ENCODE data around the gene FAM222A. TPM values are rescaled to one million over a fixed set of nuclear protein-coding genes. Genes with fewer than 3 reads are reported as not detected.

The FAM222A gene
- total RNA-seq, 5 donors from 2014 or later (not counting 1 experiment from before 2014, with no cell fraction given) = 0.95 to 4.2 (median 1.6) TPM

- Mint-ChIP-seq H3K9me3 (no peaks in the 10 kb centered on the region), H3K4me1 (no peaks in the 10 kb centered on the region), H3K27ac (no peak overlapping the region), H3K27me3 (peaks cover 17 to 24% of the 10 kb centered on the region in 2 donors), H3K36me3 (no peaks in the 10 kb centered on the region), H3K4me3 (no peak overlapping the region)
- Histone ChIP-seq H3K9me3 (no peaks in the 10 kb centered on the region), H3K36me3 (ENCODE audit: control insufficient read depth in 2 of 2, extremely low read depth in 1 of 2, insufficient read depth in 1 of 2, low read length in 1 of 2) (no peaks in the 10 kb centered on the region), H3K4me1 (ENCODE audit: control insufficient read depth in 1 of 2, extremely low read depth in 1 of 2, insufficient read depth in 2 of 2, low read length in 2 of 2) (no peaks in the 10 kb centered on the region), H3K27ac (ENCODE audit: low read length) (no peak overlapping the region), H3K27me3 (replicated peaks in 1 of 2; ENCODE audit: control insufficient read depth in 2 of 2, extremely low read depth in 1 of 2, insufficient read depth in 2 of 2, low read length in 1 of 2) (peaks cover 0 to 52% of the 10 kb centered on the region in 2 experiments), H3K4me3 (ENCODE audit: control insufficient read depth in 1 of 2, extremely low read depth in 1 of 2, low read length in 1 of 2) (no peak overlapping the region)
- no peak for DNase-seq
- ATAC-seq (replicated peaks in 1 of 4) = no peak
- 92% methylated on average over 4 of the region's 6 CpGs for WGBS (ENCODE audit: insufficient coverage)
- POLR2A ChIA-PET = no interaction called here
- CTCF ChIA-PET = no interaction called here
Observed at GRCh38 chr12:109738878-109739665, 25.4 kb downstream of the FAM222A start.

DNA sequence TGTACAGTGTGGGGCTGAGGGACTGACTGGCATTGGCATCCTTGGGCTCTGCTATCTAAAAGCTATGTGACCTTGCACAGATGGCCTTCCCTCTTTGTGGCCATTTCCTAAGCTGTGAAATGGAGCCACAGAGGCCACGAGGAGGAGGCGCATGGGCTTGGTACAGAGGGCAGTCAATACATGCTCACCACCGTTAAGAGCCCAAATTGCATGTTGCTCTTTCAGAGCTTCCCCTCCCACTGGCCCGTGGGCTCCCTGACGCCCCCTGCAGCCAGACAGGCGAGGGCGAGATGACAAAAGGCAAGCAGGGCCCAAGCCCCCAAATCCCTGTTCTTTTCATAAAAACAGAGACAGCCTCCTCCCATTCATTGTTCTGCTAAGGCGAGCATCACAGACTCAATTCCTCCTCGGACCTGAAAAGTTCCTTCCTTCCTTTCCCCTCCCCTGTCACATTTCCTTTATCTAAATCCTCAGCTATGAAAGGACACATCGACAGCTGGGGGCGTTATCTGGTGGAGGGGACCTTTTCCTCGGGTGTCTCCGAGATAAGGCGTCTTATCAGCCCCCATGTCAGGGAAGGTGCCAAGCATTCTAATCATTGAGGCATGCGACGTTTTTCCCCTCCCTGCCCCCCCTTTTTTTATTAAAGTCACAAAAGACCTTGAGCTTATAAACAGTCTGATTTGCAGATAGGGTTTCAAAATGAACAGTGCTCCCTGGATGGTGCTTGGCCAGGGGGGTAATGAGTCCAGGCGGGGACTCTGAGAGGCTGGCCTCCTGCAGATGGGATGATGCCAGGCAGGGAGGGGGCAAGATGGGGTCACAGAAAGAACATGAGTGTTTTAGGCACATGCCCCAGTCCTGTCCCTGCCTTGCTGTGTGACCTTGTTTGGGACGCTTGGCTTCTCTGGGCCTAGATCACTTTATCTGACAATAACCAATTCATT is 26.4 kb downstream of the FAM222A start:
- 26% methylated on average over 8 of the region's 18 CpGs for WGBS (ENCODE audit: insufficient coverage)
- Histone ChIP-seq H3K9me3 (no peaks in the 10 kb centered on the region), H3K36me3 (ENCODE audit: control insufficient read depth in 2 of 2, extremely low read depth in 1 of 2, insufficient read depth in 1 of 2, low read length in 1 of 2) (no peaks in the 10 kb centered on the region), H3K4me1 (ENCODE audit: control insufficient read depth in 1 of 2, extremely low read depth in 1 of 2, insufficient read depth in 2 of 2, low read length in 2 of 2) (no peaks in the 10 kb centered on the region), H3K27ac (ENCODE audit: low read length) (no peak overlapping the region), H3K27me3 (replicated peaks in 1 of 2; ENCODE audit: control insufficient read depth in 2 of 2, extremely low read depth in 1 of 2, insufficient read depth in 2 of 2, low read length in 1 of 2) (peaks cover 0 to 42% of the 10 kb centered on the region in 2 experiments), H3K4me3 (ENCODE audit: control insufficient read depth in 1 of 2, extremely low read depth in 1 of 2, low read length in 1 of 2) (no peak overlapping the region)
- CTCF ChIA-PET = interaction anchor here in 1 of 2 donors (0.6 kb wide), 1 partner anchor 527 kb away, joined by 3 read pairs; no protein-coding TSS in a partner anchor
- no peak for ATAC-seq (replicated peaks in 1 of 4)
- Mint-ChIP-seq H3K27me3 (peaks cover 12 to 16% of the 10 kb centered on the region in 2 donors), H3K4me1 (no peaks in the 10 kb centered on the region), H3K27ac (no peak overlapping the region), H3K36me3 (no peaks in the 10 kb centered on the region), H3K9me3 (no peaks in the 10 kb centered on the region), H3K4me3 (no peak overlapping the region)
- DNase-seq = peak in 1 of 35 experiments; percentile 17
- POLR2A ChIA-PET = interaction anchor here in 1 of 2 donors (0.7 kb wide), 1 partner anchor 239 kb away, joined by 4 read pairs; no protein-coding TSS in a partner anchor

GRCh38 chr12:109740694-109741245 is 27.1 kb downstream of the FAM222A start:
- WGBS (ENCODE audit: insufficient coverage) = 95% methylated on average over 4 of the region's 10 CpGs
- Mint-ChIP-seq H3K9me3 (no peaks in the 10 kb centered on the region), H3K27ac (no peak overlapping the region), H3K36me3 (no peaks in the 10 kb centered on the region), H3K4me3 (no peak overlapping the region), H3K4me1 (no peaks in the 10 kb centered on the region), H3K27me3 (peaks cover 6 to 8% of the 10 kb centered on the region in 2 donors)
- ChIA-PET POLR2A (interaction anchor here in 1 of 2 donors (0.7 kb wide), 1 partner anchor 240 kb away, joined by 4 read pairs; no protein-coding TSS in a partner anchor), CTCF (interaction anchor here in 1 of 2 donors (0.6 kb wide), 1 partner anchor 526 kb away, joined by 3 read pairs; no protein-coding TSS in a partner anchor)
- ATAC-seq (replicated peaks in 1 of 4) (no peak), DNase-seq (no peak)
- no peak overlapping the region for H3K4me3 ChIP-seq (ENCODE audit: control insufficient read depth in 1 of 2, extremely low read depth in 1 of 2, low read length in 1 of 2)
- no peak overlapping the region for H3K27ac ChIP-seq (ENCODE audit: low read length)
- no peaks in the 10 kb centered on the region for H3K36me3 ChIP-seq (ENCODE audit: control insufficient read depth in 2 of 2, extremely low read depth in 1 of 2, insufficient read depth in 1 of 2, low read length in 1 of 2)
- H3K9me3 ChIP-seq = no peaks in the 10 kb centered on the region
- H3K27me3 ChIP-seq (replicated peaks in 1 of 2; ENCODE audit: control insufficient read depth in 2 of 2, extremely low read depth in 1 of 2, insufficient read depth in 2 of 2, low read length in 1 of 2) = peaks cover 0 to 35% of the 10 kb centered on the region in 2 experiments
- H3K4me1 ChIP-seq (ENCODE audit: control insufficient read depth in 1 of 2, extremely low read depth in 1 of 2, insufficient read depth in 2 of 2, low read length in 2 of 2) = no peaks in the 10 kb centered on the region

GRCh38 chr12:109741286-109741969 is 27.8 kb downstream of the FAM222A start:
- no peaks in the 10 kb centered on the region for H3K36me3 Mint-ChIP-seq
- peaks cover 0 to 29% of the 10 kb centered on the region in 2 experiments for H3K27me3 ChIP-seq (replicated peaks in 1 of 2; ENCODE audit: control insufficient read depth in 2 of 2, extremely low read depth in 1 of 2, insufficient read depth in 2 of 2, low read length in 1 of 2)
- no peak overlapping the region for H3K4me3 ChIP-seq (ENCODE audit: control insufficient read depth in 1 of 2, extremely low read depth in 1 of 2, low read length in 1 of 2)
- H3K4me1 ChIP-seq (ENCODE audit: control insufficient read depth in 1 of 2, extremely low read depth in 1 of 2, insufficient read depth in 2 of 2, low read length in 2 of 2) = no peaks in the 10 kb centered on the region
- ChIA-PET CTCF (no interaction called here), POLR2A (no interaction called here)
- peaks cover 4 to 6% of the 10 kb centered on the region in 2 donors for H3K27me3 Mint-ChIP-seq
- H3K27ac Mint-ChIP-seq = no peak overlapping the region
- H3K9me3 Mint-ChIP-seq = no peaks in the 10 kb centered on the region
- no peaks in the 10 kb centered on the region for H3K36me3 ChIP-seq (ENCODE audit: control insufficient read depth in 2 of 2, extremely low read depth in 1 of 2, insufficient read depth in 1 of 2, low read length in 1 of 2)
- DNase-seq (no peak), ATAC-seq (replicated peaks in 1 of 4) (no peak)
- WGBS (ENCODE audit: insufficient coverage) = 84% methylated on average over 2 of the region's 4 CpGs
- H3K4me1 Mint-ChIP-seq = no peaks in the 10 kb centered on the region
- H3K4me3 Mint-ChIP-seq = no peak overlapping the region
- H3K27ac ChIP-seq (ENCODE audit: low read length) = no peak overlapping the region
- no peaks in the 10 kb centered on the region for H3K9me3 ChIP-seq

DNA sequence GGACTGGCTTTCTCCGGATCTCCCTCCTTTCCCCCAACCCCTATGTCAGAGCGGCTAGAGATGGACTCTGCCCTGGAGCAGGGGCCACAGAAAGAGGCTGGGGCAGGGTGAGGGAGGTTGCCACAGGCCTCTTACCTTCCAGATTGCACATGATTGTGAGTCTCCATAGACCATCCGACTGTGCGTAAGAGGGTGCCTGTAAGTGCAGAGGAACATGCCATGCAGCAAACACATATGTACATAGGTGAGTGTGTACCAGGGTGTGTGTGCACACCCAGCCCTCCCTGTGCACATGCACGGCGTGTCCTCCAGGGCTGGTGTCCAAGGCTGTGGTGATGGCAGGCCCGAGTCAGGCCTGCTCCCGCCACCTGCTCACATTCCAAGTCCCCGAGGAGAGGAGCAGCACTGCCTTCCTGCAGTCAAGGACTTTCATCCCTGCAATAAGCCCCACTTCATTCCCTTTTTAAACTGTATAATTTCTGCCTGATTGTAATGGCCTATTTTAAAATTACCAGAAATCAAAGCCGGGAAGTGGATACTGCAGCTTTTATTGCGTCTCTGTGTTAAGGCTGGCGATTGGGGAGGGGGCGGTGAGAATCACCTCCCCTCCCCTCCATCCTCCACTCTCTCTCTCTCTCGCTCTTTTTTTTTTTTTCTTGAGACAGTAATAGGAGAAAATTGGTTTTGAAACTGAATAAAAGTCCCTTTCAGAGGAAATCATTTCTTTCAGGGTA is 28.5 kb downstream of the FAM222A start:
- Mint-ChIP-seq H3K36me3 (no peaks in the 10 kb centered on the region), H3K9me3 (no peaks in the 10 kb centered on the region), H3K27me3 (peaks cover 0 to 6% of the 10 kb centered on the region in 2 donors), H3K27ac (no peak overlapping the region), H3K4me3 (no peak overlapping the region), H3K4me1 (no peaks in the 10 kb centered on the region)
- WGBS (ENCODE audit: insufficient coverage) = 82% methylated on average over 4 of the region's 14 CpGs
- POLR2A ChIA-PET = no interaction called here
- CTCF ChIA-PET = no interaction called here
- no peak for DNase-seq
- Histone ChIP-seq H3K9me3 (no peaks in the 10 kb centered on the region), H3K27me3 (replicated peaks in 1 of 2; ENCODE audit: control insufficient read depth in 2 of 2, extremely low read depth in 1 of 2, insufficient read depth in 2 of 2, low read length in 1 of 2) (peaks cover 0 to 22% of the 10 kb centered on the region in 2 experiments), H3K4me1 (ENCODE audit: control insufficient read depth in 1 of 2, extremely low read depth in 1 of 2, insufficient read depth in 2 of 2, low read length in 2 of 2) (no peaks in the 10 kb centered on the region), H3K27ac (ENCODE audit: low read length) (no peak overlapping the region), H3K4me3 (ENCODE audit: control insufficient read depth in 1 of 2, extremely low read depth in 1 of 2, low read length in 1 of 2) (no peak overlapping the region), H3K36me3 (ENCODE audit: control insufficient read depth in 2 of 2, extremely low read depth in 1 of 2, insufficient read depth in 1 of 2, low read length in 1 of 2) (no peaks in the 10 kb centered on the region)
- no peak for ATAC-seq (replicated peaks in 1 of 4)
